BLaER1 treated with 17β-estradiol and CSF1 and Interleukin-3, amounts not matched to agents 10 nM and 100 nM (cell line): ENCODE results near the gene APBB2.
A peak's percentile ranks its signal among the peaks of the same experiment; 100 is the strongest.

Source experiments
- H3K27ac ChIP-seq, 11 experiments: shearing (Covaris generic); formaldehyde crosslinking; 2 replicates each; pipeline ENCODE4 v1.8.1; 2022
- H3K27me3 ChIP-seq, 11 experiments: shearing (Covaris generic); formaldehyde crosslinking; 2 replicates each; pipeline ENCODE4 v1.8.1; 2022
- H3K36me3 ChIP-seq, 11 experiments: shearing (Covaris generic); formaldehyde crosslinking; 2 replicates each; pipeline ENCODE4 v1.8.1; 2022
- H3K4me1 ChIP-seq, 10 experiments: shearing (Covaris generic); formaldehyde crosslinking; 2 replicates each; pipeline ENCODE4 v1.8.1; 2022
- H3K4me2 ChIP-seq, 11 experiments: shearing (Covaris generic); formaldehyde crosslinking; 2 replicates each; pipeline ENCODE4 v1.8.1; 2022
- H3K4me3 ChIP-seq, 10 experiments: shearing (Covaris generic); formaldehyde crosslinking; 2 replicates each; pipeline ENCODE4 v1.8.1; 2022
- H3K9ac ChIP-seq, 11 experiments: shearing (Covaris generic); formaldehyde crosslinking; 2 replicates each; pipeline ENCODE4 v1.8.1; 2022
- H3K9me3 ChIP-seq, 11 experiments: shearing (Covaris generic); formaldehyde crosslinking; replicated peaks in 1 of 11; 2 replicates each; pipeline ENCODE4 v1.8.1; 2022
- H4K20me1 ChIP-seq, 11 experiments: shearing (Covaris generic); formaldehyde crosslinking; 2 replicates each; pipeline ENCODE4 v1.8.1; 2022
- Cebpa-rat ChIP-seq, 11 experiments: shearing (Covaris generic); IDR thresholded peaks; 2 replicates each; pipeline ENCODE4 v1.8.1; 2022

Gene APBB2

GRCh38 chr4:41256131-41256739 is 41.9 kb upstream of the APBB2 start:
- Histone ChIP-seq H4K20me1 (peaks cover 0 to 31% (median 0%) of the 10 kb centered on the region in 11 experiments; a peak in 6 of 22 replicates), H3K9me3 (peaks cover 10 to 17% (median 14%) of the 10 kb centered on the region in 11 experiments; a peak in 19 of 22 replicates), H3K9ac (peak overlapping the region in 9 of 11 experiments; percentile 54 to 89 (median 81); a peak in 11 of 22 replicates), H3K4me2 (peak overlapping the region; percentile 74 to 84 (median 77)), H3K36me3 (peaks cover 0 to 23% (median 15%) of the 10 kb centered on the region in 11 experiments; a peak in 14 of 22 replicates), H3K4me1 (peaks cover 0 to 18% (median 14%) of the 10 kb centered on the region in 10 experiments; a peak in 14 of 20 replicates), H3K27me3 (peaks cover 0 to 12% (median 0%) of the 10 kb centered on the region in 11 experiments; a peak in 4 of 22 replicates), H3K4me3 (peak overlapping the region; percentile 58 to 80 (median 70)), H3K27ac (peak overlapping the region in 4 of 11 experiments; percentile 79 to 87 (median 82); a peak in 4 of 22 replicates)
- TF ChIP-seq Cebpa-rat (IDR thresholded peaks at IDR 0.05), result no peak

DNA sequence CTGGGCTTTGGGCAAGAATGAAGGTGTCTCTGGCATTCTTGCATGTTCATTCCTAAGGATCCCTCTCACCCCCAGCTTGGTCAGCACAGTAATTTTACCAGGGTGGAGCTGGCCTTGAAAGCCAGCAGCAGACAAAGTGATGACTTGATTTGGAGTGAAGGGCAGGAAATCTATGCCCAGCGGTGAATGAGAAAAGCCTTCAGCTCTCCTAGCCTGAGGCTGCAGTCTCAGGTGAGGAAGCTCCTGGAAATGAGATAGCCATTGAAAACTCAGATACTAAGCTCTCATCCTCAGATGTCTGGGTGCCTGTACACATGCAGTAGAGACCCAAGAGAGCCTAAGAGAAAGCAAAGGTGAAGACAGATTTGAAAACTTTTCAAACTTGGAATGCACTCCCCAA is 31.6 kb upstream of the APBB2 start:
- Histone ChIP-seq H3K4me3 (no peak overlapping the region), H3K36me3 (no peaks in the 10 kb centered on the region), H3K27me3 (no peaks in the 10 kb centered on the region), H4K20me1 (no peaks in the 10 kb centered on the region), H3K4me1 (no peaks in the 10 kb centered on the region), H3K27ac (no peak overlapping the region), H3K4me2 (no peak overlapping the region), H3K9me3 (0 out of 22 replicates have a peak, but pooled peaks cover 0 to under 1% (median 0%) of the 10 kb centered on the region in 11 experiments), H3K9ac (no peak overlapping the region)
- no peak for TF ChIP-seq Cebpa-rat (IDR thresholded peaks at IDR 0.05)

DNA sequence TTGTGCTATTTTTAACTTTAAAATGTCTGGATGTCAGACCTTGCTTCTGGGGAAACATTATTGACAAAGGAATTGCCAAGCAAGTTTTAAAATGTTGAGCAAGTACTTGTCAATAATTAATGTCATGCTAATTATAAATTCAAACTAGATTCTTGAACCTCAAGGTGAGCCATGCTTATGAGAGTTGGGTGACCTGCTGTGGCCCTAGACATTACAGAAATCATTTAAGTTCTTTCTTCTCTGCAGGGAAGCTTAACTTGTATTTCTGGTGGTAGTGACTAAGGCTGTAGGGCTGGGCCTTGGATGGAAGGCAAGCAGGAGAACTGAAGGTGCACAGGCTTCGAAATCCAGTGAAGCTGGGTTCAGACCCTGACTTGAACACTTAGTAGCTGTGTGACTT is 27.6 kb upstream of the APBB2 start:
- Histone ChIP-seq H3K27me3 (no peaks in the 10 kb centered on the region), H3K4me2 (no peak overlapping the region)
- TF ChIP-seq Cebpa-rat (IDR thresholded peaks at IDR 0.05), result no peak

DNA sequence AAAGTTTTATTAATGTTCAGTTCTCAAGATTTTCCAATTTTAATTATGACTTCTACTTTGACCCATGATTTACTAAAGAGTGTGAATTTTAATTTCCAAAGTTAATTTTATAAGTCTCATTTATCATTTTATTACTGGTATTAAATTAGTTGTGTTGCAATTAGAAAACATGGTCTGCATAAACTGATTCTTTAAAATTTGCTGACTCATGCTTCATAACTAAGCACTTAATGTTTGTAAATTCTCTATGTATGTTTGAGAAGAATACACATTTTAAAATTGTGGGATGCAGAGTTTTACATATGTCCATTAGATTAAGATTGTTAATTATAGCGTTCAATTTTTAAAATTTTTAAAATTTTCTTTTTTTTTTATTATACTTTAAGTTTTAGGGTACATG is 22.2 kb upstream of the APBB2 start:
- Histone ChIP-seq H3K4me3 (no peak overlapping the region), H3K36me3 (no peaks in the 10 kb centered on the region), H3K4me2 (no peak overlapping the region), H3K9me3 (peaks cover 0 to 11% (median 4%) of the 10 kb centered on the region in 11 experiments; a peak in 3 of 22 replicates), H3K9ac (no peak overlapping the region), H4K20me1 (no peaks in the 10 kb centered on the region), H3K27me3 (no peaks in the 10 kb centered on the region), H3K4me1 (no peaks in the 10 kb centered on the region), H3K27ac (no peak overlapping the region)
- TF ChIP-seq Cebpa-rat (IDR thresholded peaks at IDR 0.05), result no peak

More for the DNA sequence above, 27.6 kb upstream of the APBB2 start:
- no peaks in the 10 kb centered on the region for H3K36me3 ChIP-seq
- H4K20me1 ChIP-seq, result no peaks in the 10 kb centered on the region
- H3K4me1 ChIP-seq, result no peaks in the 10 kb centered on the region
- H3K9ac ChIP-seq, result no peak overlapping the region
- no peak overlapping the region for H3K4me3 ChIP-seq
- H3K9me3 ChIP-seq, result peaks cover 0 to 11% (median 4%) of the 10 kb centered on the region in 11 experiments; a peak in 3 of 22 replicates
- no peak overlapping the region for H3K27ac ChIP-seq

GRCh38 chr4:41236032-41236431 is 21.7 kb upstream of the APBB2 start:
- H3K4me2 ChIP-seq, result no peak overlapping the region
- no peaks in the 10 kb centered on the region for H3K27me3 ChIP-seq
- no peaks in the 10 kb centered on the region for H4K20me1 ChIP-seq
- TF ChIP-seq Cebpa-rat (IDR thresholded peaks at IDR 0.05), result no peak
- H3K9ac ChIP-seq, result no peak overlapping the region
- H3K27ac ChIP-seq, result no peak overlapping the region
- no peak overlapping the region for H3K4me3 ChIP-seq
- H3K9me3 ChIP-seq, result peaks cover 0 to 11% (median 4%) of the 10 kb centered on the region in 11 experiments; a peak in 3 of 22 replicates
- H3K36me3 ChIP-seq, result no peaks in the 10 kb centered on the region
- H3K4me1 ChIP-seq, result no peaks in the 10 kb centered on the region

GRCh38 chr4:41232856-41233255 is 18.5 kb upstream of the APBB2 start:
- no peak for TF ChIP-seq Cebpa-rat (IDR thresholded peaks at IDR 0.05)
- Histone ChIP-seq H3K4me3 (no peak overlapping the region), H3K36me3 (no peaks in the 10 kb centered on the region), H3K27me3 (no peaks in the 10 kb centered on the region), H3K27ac (no peak overlapping the region), H3K4me1 (no peaks in the 10 kb centered on the region), H3K9me3 (peaks cover 0 to 6% (median 4%) of the 10 kb centered on the region in 11 experiments; a peak in 3 of 22 replicates), H3K4me2 (no peak overlapping the region), H4K20me1 (no peaks in the 10 kb centered on the region), H3K9ac (no peak overlapping the region)

DNA sequence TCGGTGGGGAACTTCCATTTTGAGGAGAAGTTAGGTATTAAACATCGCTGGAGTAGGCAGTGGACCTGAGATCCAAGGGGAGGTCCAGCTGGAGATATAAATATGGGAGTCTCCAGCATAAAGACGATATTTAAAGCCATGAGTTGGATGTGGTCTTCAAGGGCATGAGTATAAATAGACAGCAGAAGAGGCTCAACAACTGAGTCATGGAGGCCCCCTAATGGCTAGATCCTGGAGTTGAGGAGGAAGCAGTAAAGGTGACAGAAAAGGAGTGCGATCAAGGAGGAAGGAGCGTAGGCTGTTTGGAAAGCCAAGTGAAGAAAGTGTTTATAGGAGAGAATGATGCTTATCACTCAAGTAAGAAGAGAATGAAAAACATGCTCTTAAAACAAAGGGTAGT is 18.1 kb upstream of the APBB2 start:
- no peak overlapping the region for H3K9ac ChIP-seq
- no peak overlapping the region for H3K4me3 ChIP-seq
- TF ChIP-seq Cebpa-rat (IDR thresholded peaks at IDR 0.05), result no peak
- H4K20me1 ChIP-seq, result no peaks in the 10 kb centered on the region
- no peak overlapping the region for H3K27ac ChIP-seq
- H3K36me3 ChIP-seq, result no peaks in the 10 kb centered on the region
- no peak overlapping the region for H3K4me2 ChIP-seq
- H3K4me1 ChIP-seq, result no peaks in the 10 kb centered on the region
- peaks cover 0 to 2% (median 0%) of the 10 kb centered on the region in 11 experiments; a peak in 2 of 22 replicates for H3K9me3 ChIP-seq
- no peaks in the 10 kb centered on the region for H3K27me3 ChIP-seq

DNA sequence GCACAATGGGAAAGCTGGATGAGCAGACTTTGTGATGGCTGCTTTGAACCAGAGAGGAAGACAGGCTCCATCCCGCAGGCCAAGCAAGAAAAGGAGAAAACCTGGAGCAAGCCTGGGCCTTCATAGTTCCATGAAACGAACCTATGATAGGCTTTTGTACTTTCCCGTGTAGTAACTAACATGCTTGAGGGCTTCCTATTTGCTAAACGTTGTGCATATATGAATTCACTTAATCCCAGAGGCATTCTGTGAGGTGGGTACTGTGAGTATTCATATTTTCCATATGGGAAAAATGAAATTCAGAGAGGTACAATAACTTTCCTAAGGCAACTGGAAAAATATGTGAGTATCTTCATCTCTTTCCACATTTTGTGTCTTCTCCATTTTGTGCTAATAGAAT is 13.6 kb upstream of the APBB2 start:
- Histone ChIP-seq H3K9me3 (no peaks in the 10 kb centered on the region), H3K4me1 (no peaks in the 10 kb centered on the region), H3K36me3 (no peaks in the 10 kb centered on the region), H3K27ac (no peak overlapping the region), H3K4me3 (no peak overlapping the region), H3K9ac (no peak overlapping the region), H3K4me2 (no peak overlapping the region), H3K27me3 (no peaks in the 10 kb centered on the region), H4K20me1 (no peaks in the 10 kb centered on the region)
- no peak for TF ChIP-seq Cebpa-rat (IDR thresholded peaks at IDR 0.05)

- no peak for TF ChIP-seq Cebpa-rat (IDR thresholded peaks at IDR 0.05)
- no peaks in the 10 kb centered on the region for H3K9me3 ChIP-seq
- no peak overlapping the region for H3K9ac ChIP-seq
- no peaks in the 10 kb centered on the region; a peak in 1 of 22 replicates for H3K27me3 ChIP-seq
- no peak overlapping the region for H3K27ac ChIP-seq
- H3K4me1 ChIP-seq, result peaks cover 0 to 4% (median 2%) of the 10 kb centered on the region in 10 experiments; a peak in 11 of 20 replicates
- no peaks in the 10 kb centered on the region for H4K20me1 ChIP-seq
- no peak overlapping the region for H3K4me2 ChIP-seq
- H3K36me3 ChIP-seq, result no peaks in the 10 kb centered on the region
- no peak overlapping the region for H3K4me3 ChIP-seq
These were observed 7.7 kb upstream of the APBB2 start for GRCh38 chr4:41221850-41222645.
